Keratinocyte (primary cell): ENCODE results near the gene ATP5F1E. TPM values are rescaled to one million over a fixed set of nuclear protein-coding genes. Genes with fewer than 3 reads are reported as not detected.

Experiments
- DNase-seq: peaks from one replicate; pipeline ENCODE4 v3.0.0-alpha.2; 2011; ENCODE audit warnings: low read depth, missing footprints, low spot score
- FAIRE-seq: peaks from 2 replicates; lab custom pipeline; 2011; peaks lifted over from hg19 to GRCh38; lab: Jason Lieb, UNC
- H2AFZ ChIP-seq: 2 replicates; pipeline ENCODE4 v1.6.0; 2012; ENCODE audit warnings: low read length, control low read depth, inconsistent platforms; ENCODE audit not compliant: control insufficient read depth
- H3K27ac ChIP-seq: 2 replicates; pipeline ENCODE4 v1.5.1; 2011; ENCODE audit warnings: low read length; ENCODE audit not compliant: control insufficient read depth, insufficient read depth
- H3K27me3 ChIP-seq: 3 replicates; pipeline ENCODE4 v1.6.0; 2011; ENCODE audit warnings: low read length; ENCODE audit not compliant: control insufficient read depth, insufficient read depth; ENCODE audit errors: extremely low read depth
- H3K36me3 ChIP-seq, 2 experiments: 2 replicates in 1 of 2; 3 replicates in 1 of 2; pipeline ENCODE4 v1.5.1; 2011; ENCODE audit warnings: low read length in 2 of 2, mild to moderate bottlenecking in 1 of 2; ENCODE audit not compliant: control insufficient read depth in 2 of 2, insufficient read depth in 2 of 2; ENCODE audit errors: extremely low read depth in 1 of 2
- H3K4me1 ChIP-seq: 3 replicates; pipeline ENCODE4 v1.5.1; 2011; ENCODE audit warnings: low read length; ENCODE audit not compliant: control insufficient read depth, insufficient read depth; ENCODE audit errors: extremely low read depth
- H3K4me2 ChIP-seq: 3 replicates; pipeline ENCODE4 v1.6.0; 2011; ENCODE audit warnings: low read depth, low read length; ENCODE audit not compliant: control insufficient read depth, insufficient read depth; ENCODE audit errors: extremely low read depth
- H3K4me3 ChIP-seq, 3 experiments: fragments of 200-600 bp in 1 of 3; sonication (generic) in 1 of 3; 2 replicates in 2 of 3; 3 replicates in 1 of 3; pipeline ENCODE4 v1.5.1; 2011 to 2016; ENCODE audit warnings: low read length in 3 of 3, mild to moderate bottlenecking in 3 of 3, control low read depth in 2 of 3, inconsistent platforms in 1 of 3, low read depth in 1 of 3, mixed read lengths in 1 of 3, mixed run types in 1 of 3, moderate library complexity in 1 of 3; ENCODE audit not compliant: control insufficient read depth in 2 of 3, insufficient read depth in 2 of 3; ENCODE audit errors: extremely low read depth in 1 of 3
- H3K79me2 ChIP-seq: 2 replicates; pipeline ENCODE4 v1.6.0; 2012; ENCODE audit warnings: low read length; ENCODE audit not compliant: control insufficient read depth, insufficient read depth
- H3K9ac ChIP-seq: 3 replicates; pipeline ENCODE4 v1.6.0; 2011; ENCODE audit warnings: low read length; ENCODE audit not compliant: control insufficient read depth, insufficient read depth; ENCODE audit errors: extremely low read depth
- H3K9me1 ChIP-seq: 3 replicates; pipeline ENCODE4 v1.6.0; 2011; ENCODE audit warnings: low read length; ENCODE audit not compliant: control insufficient read depth, insufficient read depth; ENCODE audit errors: extremely low read depth
- H3K9me3 ChIP-seq: 2 replicates; pipeline ENCODE4 v1.5.1; 2012; ENCODE audit warnings: low read depth, low read length; ENCODE audit not compliant: control insufficient read depth
- H4K20me1 ChIP-seq: 3 replicates; pipeline ENCODE4 v1.6.0; 2011; ENCODE audit warnings: low read length; ENCODE audit not compliant: control insufficient read depth, insufficient read depth; ENCODE audit errors: extremely low read depth
- EZH2 ChIP-seq: IDR thresholded peaks from one replicate; pipeline ENCODE4 v1.6.1; 2012; ENCODE audit warnings: inconsistent platforms, mild to moderate bottlenecking, low read length, moderate library complexity
- dilution Hi-C: fragments of 300-500 bp; cut with MboI; formaldehyde crosslinking; loops from one replicate; pipeline ENCODE4 v1.7.0; 2020; ENCODE audit warnings: low sequenced_read_pairs; ENCODE audit not compliant: extremely low pct_ligation_motif_present
- polyA plus RNA-seq, 5 experiments: library from polyadenylated mRNA; depleted of rRNA in 3 of 5; stranded (reverse) in 3 of 5; stranded (forward) in 1 of 5; unstranded in 1 of 5; fragments of >200 nt; gene quantifications; 1 replicate in 1 of 5; 2 replicates in 3 of 5; 3 replicates in 1 of 5; pipeline versions ENCODE4 v1.2.1 to v1.2.3, GENCODE V29; 2011 to 2012; ENCODE audit warnings: missing spikeins in 2 of 5, low read depth in 1 of 5, low replicate concordance in 1 of 5
- TF ChIP-seq, protein P1 (sequence below), 3 experiments: IDR thresholded peaks in 1 of 3; conservative IDR thresholded peaks in 1 of 3; optimal IDR thresholded peaks in 1 of 3; 2 replicates in 2 of 3; 3 replicates in 1 of 3; pipeline versions ENCODE3 to v1.5.1; 2011; ENCODE audit warnings: low read length in 3 of 3, mild to moderate bottlenecking in 3 of 3, moderate library complexity in 2 of 3, control low read depth in 1 of 3, inconsistent platforms in 1 of 3; ENCODE audit not compliant: insufficient read depth in 2 of 3; ENCODE audit errors: extremely low read depth in 1 of 3

ATP5F1E gene
- polyA plus RNA-seq, 1 donor (not counting 4 experiments of a cell fraction or from before 2014, with no cell fraction given), result 99.7 TPM

DNA sequence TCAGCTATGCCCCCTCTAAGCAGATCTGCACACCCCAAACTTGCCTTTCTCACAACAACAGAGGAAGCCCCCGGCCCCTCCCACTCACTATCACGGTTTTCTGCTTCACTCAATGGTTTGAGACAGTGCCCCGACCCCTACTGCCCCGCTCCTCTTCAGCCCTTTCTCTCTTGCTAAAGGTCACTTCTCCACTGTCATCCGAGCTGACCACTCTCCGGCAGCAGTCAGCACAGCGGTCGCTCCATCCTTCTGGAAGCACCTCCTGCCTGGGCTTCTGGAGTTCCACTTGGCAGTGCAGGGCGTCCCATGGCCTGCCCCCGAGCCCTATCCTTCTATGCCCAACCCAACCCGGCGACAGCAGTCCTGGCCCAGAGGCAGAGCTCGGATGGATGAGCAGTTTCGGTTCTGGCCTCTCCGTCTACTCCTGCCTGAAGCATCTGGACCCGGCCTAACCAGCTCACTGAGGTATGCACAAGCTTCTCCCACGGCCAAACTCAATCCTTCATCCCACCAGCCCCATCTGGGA is 29.2 kb downstream of the ATP5F1E start:
- no peak overlapping the region for H3K4me2 ChIP-seq
- H3K9me1 ChIP-seq, result no peaks in the 10 kb centered on the region
- peaks cover 14% of the 10 kb centered on the region for H3K4me1 ChIP-seq
- H4K20me1 ChIP-seq, result no peaks in the 10 kb centered on the region
- no peak overlapping the region for H3K9ac ChIP-seq
- dilution Hi-C loops, result no loop called here
- H3K27me3 ChIP-seq, result no peaks in the 10 kb centered on the region
- no peak for FAIRE-seq
- H3K27ac ChIP-seq, result no peak overlapping the region
- DNase-seq, result no peak
- no peak overlapping the region for H2AFZ ChIP-seq
- TF ChIP-seq, protein P1, sequence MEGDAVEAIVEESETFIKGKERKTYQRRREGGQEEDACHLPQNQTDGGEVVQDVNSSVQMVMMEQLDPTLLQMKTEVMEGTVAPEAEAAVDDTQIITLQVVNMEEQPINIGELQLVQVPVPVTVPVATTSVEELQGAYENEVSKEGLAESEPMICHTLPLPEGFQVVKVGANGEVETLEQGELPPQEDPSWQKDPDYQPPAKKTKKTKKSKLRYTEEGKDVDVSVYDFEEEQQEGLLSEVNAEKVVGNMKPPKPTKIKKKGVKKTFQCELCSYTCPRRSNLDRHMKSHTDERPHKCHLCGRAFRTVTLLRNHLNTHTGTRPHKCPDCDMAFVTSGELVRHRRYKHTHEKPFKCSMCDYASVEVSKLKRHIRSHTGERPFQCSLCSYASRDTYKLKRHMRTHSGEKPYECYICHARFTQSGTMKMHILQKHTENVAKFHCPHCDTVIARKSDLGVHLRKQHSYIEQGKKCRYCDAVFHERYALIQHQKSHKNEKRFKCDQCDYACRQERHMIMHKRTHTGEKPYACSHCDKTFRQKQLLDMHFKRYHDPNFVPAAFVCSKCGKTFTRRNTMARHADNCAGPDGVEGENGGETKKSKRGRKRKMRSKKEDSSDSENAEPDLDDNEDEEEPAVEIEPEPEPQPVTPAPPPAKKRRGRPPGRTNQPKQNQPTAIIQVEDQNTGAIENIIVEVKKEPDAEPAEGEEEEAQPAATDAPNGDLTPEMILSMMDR (optimal IDR thresholded peaks at IDR 0.05 in 1 of 3, IDR thresholded peaks at IDR 0.05 in 1 of 3, conservative IDR thresholded peaks at IDR 0.05 in 1 of 3; ENCODE audit: extremely low read depth in 1 of 3, insufficient read depth in 2 of 3, low read length in 3 of 3), result no peak
- no peak for TF ChIP-seq EZH2
- peaks cover 16% of the 10 kb centered on the region for H3K79me2 ChIP-seq
- H3K4me3 ChIP-seq, result no peak overlapping the region
- peaks cover 13 to 24% of the 10 kb centered on the region in 2 experiments for H3K36me3 ChIP-seq
- no peaks in the 10 kb centered on the region for H3K9me3 ChIP-seq

DNA sequence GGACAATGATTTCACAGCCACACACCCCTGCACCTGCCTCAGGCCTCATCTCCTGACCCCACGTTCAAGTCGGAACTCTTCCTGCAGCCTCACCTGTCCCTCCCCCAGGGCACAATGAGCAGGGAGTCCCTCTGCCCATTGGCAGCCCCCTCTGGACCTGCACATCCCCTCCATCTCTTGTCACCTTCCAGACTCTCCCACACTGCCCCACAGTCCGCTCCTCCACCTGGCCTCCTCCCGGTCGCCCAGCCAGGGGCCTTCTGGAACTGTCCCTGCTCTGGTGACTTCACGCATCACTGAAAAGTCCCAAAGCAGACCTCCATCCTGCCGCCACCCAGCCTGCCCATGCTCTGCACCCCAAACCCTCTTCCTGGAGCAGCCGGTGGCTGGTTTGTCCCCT is 29.7 kb downstream of the ATP5F1E start:
- TF ChIP-seq, protein P1 (optimal IDR thresholded peaks at IDR 0.05 in 1 of 3, IDR thresholded peaks at IDR 0.05 in 1 of 3, conservative IDR thresholded peaks at IDR 0.05 in 1 of 3; ENCODE audit: extremely low read depth in 1 of 3, insufficient read depth in 2 of 3, low read length in 3 of 3), result no peak
- TF ChIP-seq EZH2, result no peak
- Histone ChIP-seq H3K4me2 (no peak overlapping the region), H3K9ac (no peak overlapping the region), H3K27me3 (no peaks in the 10 kb centered on the region), H3K4me3 (no peak overlapping the region), H3K36me3 (peaks cover 13 to 26% of the 10 kb centered on the region in 2 experiments), H3K9me1 (no peaks in the 10 kb centered on the region), H3K27ac (no peak overlapping the region), H4K20me1 (no peaks in the 10 kb centered on the region), H2AFZ (no peak overlapping the region), H3K9me3 (no peaks in the 10 kb centered on the region), H3K79me2 (peaks cover 16% of the 10 kb centered on the region), H3K4me1 (peaks cover 14% of the 10 kb centered on the region)
- dilution Hi-C loops, result no loop called here
- FAIRE-seq, result no peak
- no peak for DNase-seq
